Retina (tissue), 1 donor: ENCODE data around the gene FAT3.

ENCODE experiments used
- DNase-seq: peaks from one replicate; pipeline ENCODE4 v3.0.0-alpha.2; 2016

Gene FAT3

DNA sequence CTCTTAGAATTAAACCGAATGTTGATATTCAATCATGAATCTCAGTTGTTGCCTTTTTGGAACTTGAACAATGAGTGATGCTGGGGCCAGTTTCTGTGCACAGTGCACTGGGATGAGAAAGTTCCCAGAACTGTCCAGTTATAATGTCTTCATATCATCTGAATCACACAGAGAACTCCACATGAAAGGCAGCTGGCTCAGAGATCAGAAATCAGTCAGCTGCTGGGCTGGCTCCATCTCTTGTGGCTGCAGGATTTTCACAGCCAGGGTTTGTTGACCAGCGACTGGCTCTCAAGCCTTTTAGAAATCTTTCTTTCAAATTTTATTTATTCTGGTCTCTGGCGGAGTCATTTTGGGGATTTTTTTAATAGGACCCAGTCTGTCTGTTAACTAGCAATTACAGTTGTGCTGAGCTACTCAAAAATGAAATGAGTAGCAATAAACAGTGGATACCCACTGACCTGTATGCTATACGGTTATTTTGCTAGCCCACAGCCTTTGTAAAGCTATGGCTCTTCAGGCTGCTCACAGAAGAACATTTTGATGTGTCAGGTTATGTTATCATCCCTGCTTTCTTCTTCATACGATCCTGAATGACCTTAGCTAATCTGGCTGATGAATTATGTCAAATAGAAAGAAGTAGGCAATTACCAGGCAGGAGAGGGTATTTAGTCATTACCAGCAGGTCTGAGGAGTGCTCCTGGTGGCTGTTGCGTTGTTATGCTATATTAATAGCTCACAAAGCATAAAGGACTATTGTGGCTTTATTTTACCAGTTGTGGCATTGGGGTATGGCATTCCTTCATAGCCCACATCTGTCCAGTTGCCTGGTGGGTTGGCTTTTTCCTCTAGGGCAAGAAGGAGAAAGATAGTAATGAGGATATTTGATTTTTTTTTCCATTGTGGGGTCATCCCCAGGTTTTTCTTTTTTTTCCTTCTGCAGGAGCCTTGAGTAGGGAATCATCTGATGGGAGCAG, 3.6 kb downstream of the FAT3 start:
- peak; percentile 69 for DNase-seq

DNA sequence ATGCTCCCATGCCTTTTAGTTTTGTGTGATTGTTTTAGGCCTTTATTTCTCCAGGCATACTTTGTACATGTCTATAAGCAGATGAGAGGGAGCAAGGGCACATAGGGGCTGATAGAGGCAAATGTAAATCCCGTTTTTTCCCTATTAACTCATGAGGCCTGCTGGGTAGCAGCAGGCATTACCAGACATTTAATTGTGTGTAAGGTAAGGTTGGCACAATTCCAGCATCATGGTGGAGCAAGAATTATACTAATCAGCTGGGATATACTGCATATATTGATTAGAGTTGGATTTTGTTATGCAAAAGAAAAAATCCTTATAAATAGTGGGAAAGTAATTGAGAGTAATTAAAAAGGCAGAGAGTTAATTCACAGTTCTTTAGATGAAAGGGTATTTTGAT, 12.2 kb downstream of the FAT3 start:
- no peak for DNase-seq

DNA sequence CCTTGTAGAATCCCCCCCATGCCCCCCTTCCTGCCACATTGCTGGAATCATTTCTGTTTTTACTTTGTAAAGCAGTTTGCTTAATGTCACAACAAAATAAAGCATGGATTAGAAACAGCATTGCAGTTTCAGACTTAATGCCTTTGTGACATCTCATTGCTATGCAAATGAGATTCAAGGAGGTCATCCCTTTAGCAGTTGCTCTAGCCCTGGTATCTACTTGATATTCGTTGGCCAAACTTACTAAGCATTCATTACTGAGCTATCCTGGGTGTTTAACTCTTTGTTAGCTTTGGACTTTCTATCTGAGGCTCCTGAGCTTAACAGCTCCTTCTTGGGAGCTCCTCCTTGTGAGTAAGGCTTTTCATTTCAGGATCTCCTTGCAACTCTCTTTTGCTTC, 16.3 kb downstream of the FAT3 start:
- DNase-seq: no peak

DNA sequence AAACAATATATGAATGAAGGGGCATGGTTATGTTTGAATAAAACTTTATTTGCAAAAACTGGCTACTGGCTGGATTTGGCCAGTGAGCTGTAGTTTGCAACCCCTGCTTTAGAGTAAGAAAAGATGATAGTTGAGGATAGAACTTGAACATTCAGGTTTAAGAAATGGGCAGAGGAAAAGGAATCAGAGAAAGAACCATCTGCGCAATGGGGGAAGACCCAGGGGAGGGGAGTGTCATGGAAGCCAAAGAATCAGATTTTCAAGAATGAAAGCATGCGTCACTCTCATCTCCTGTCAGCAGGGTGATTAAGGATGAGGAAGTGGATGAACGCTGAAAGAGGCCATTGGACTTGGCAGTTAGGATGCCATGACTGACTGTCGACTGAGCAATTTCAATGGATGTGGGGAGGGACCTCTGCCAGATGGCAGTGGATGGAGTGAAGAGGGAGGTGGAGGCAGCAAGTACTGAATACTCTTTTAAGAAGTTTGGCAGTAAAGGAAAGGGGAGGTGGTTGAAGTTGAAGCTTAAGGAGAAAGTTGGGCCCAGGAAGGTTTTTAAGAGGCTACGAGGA, 21.2 kb downstream of the FAT3 start:
- DNase-seq: no peak

DNA sequence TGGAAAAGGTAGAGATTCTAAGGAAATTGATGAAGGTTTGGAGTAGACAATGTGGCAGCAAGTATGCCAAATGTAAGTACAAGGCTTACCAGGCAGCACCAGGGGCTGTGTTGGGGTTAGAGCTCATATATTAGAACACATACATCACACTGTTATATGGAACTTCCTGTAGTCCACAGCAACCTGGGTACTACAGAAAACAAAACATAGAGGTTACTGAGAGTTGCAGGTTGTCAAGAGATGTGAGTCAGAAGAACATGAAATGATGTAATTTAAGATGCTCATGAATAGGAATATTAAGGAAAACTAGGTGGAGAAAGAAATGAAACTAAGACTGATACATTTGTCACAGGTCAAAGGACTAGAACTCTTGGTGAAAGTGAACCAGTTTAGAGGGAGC, 22.0 kb downstream of the FAT3 start:
- no peak for DNase-seq

DNA sequence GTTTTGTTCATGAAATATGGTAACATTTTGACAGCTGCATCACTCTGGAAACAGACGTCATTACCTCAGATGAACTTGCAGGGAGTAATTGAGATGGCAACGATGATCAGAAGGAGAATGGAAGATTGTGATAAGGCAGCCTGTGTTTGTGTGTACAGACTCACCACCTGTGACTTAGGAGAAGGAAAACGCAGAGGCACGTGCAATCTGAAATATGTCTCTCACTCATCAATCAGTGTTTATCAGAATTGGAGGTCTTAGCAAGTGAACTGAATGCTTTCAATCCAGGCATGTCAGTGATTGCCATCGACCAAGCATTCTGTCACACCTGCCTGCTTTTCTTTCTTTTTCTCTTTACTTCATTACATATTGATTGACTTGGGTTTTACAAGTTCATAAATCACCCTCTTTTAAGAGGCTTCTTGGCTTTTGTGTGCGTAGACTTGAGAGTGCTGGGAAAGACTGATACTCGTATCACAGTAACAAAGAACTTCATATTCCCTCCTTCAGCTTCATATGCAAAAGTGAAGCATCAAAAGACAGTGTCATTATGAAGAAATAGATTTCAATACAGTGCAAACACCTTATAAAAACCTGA, 24.6 kb downstream of the FAT3 start:
- DNase-seq: no peak

DNA sequence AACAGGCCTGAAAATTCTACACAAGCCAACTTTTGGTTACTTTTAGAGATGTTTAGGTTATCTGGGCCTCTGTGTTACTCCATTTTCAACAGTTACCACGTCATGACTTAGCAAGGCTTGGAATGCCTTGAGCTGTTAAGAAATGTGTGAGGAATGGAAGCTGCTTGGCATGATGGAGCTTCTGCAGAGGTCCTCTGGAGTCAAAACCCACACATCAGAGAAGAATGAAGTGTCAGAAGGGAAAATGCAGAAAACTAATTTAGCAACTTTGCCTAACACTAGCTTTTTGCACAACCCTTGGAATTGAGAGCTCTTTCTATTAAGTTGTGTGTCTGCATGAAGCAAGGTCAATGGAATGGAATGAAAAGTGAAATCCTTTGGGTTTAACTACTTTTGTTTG, 27.4 kb downstream of the FAT3 start:
- no peak for DNase-seq

DNA sequence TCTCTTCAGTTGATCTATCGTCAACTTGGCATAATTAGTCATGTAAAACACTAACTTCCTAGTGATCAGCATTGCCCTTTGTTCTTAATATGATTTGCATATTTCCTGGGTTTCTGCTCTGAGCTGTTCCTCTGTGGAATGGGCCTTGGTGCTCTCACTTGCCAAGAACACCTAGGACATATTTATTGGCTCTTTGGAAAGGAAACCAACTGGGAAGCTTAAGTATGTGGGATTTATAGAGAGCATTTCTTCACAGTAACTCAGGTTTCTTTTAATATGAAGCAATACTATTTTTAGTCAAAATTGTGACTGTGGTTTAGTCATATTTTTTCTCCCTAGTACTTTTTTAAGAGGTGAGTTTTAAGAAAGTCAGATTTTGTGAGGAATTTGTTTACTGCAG, 28.8 kb downstream of the FAT3 start:
- no peak for DNase-seq

DNA sequence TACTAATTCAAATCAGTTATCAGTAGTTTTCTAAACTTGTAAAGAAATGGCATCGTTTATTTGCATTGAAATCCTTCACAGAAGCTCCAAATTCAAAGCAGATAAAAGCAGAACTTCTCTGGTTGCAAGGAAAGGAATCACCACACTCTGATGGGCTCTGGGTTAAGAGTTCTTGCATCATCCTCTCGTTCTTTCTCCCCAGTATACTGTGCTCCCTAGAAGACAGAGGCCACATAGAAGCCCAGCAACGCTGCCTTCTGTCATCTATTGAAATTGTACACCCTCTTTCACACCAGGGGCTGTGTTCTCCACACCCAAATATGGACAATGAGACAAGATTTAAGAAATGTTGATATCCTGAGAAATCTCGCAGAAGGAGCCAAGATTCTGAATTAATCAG, 29.3 kb downstream of the FAT3 start:
- no peak for DNase-seq

DNA sequence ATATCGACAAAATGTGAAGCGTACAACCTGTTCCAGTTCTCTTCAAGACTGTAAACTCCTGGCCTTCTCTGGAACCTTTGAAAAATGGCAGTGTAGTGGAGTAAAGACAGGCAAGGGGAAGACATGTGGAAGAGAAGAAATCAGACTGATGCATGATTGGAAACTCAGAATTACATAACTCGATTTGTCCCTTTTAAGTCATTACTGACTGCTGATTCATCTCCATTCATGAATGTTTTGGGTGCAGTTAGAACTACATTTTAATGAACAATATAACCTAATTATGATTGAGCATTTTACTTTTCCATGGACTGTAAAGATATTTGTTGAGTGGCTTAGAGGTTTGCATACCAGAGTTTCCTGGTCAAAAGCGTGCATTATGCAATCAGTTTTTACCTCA, 32.9 kb downstream of the FAT3 start:
- no peak for DNase-seq

DNA sequence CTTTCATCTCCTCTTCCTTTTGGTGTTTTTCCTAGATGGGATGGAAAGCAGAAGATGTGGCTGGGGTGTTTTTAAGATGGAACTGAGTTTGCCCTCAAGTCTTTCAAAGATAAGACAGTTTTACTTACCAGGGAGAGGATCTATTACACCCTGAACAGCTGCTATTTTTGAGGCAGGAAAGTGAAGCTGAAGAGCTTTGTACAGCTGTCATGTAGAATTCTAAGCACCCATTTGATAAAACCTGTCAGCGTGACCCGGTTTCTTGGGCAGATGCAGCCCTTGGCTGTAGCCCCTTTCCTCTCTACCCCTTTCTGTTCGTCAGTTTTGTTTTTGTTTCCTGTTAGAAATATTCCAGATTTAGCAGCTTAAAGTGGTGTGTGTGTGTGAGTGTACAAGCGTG, 35.2 kb downstream of the FAT3 start:
- DNase-seq: peak; percentile 69

DNA sequence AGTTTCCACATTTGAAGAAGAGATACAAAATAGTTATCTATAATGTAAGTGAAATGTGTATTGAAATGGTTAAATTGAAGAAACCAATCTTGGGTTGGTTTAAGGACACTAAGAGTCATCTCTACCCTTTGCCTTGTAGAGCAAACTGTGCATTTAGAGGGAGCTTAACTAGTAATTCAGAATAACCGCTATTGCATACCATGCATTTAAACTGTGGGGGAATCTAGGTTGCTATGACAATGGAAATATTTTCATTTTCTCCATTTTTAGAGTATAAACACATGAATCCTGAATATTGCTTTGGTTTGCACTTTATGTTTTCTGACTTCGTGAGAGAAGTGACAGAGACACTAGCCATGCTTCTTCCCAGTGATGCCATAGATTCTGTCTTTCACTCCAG, 39.7 kb downstream of the FAT3 start:
- no peak for DNase-seq

DNA sequence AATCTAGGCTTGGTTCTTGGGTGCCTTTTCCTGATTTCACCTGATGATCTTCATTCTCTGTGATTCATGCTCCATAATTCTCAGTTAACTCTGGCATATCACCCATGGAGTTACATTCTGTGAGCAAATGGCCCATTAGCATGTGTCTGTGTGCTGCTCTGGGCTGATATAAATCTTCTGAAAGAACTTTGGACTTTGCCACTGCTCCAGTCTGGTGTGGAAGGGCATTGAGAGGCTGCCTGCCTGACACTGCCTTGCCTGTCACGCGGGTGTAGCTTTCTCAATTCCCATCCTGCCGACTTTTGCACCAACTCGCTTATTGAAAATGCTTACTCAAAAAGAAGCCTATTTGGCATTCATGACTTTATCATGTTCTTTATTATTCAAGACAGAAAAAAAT, 42.2 kb downstream of the FAT3 start:
- no peak for DNase-seq

DNA sequence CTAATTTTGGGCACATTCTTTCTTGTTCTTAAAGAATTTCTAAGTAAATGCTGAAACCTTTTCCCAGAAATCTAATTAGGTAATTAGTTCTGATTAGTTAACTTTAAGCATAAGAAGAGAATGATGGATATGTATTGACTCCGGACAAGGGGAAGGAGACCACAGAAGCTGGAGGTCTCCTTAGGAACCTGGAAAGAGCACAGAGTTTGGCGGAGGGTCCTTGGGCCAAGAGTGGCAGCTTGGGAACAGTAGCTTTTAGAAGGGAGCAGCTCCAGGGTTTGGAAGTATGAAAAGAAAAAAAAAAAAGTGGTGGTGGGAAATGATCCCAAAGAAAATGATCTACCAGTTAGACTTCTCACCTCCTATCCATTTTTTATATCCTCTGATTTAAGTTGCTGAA, 42.7 kb downstream of the FAT3 start:
- no peak for DNase-seq

DNA sequence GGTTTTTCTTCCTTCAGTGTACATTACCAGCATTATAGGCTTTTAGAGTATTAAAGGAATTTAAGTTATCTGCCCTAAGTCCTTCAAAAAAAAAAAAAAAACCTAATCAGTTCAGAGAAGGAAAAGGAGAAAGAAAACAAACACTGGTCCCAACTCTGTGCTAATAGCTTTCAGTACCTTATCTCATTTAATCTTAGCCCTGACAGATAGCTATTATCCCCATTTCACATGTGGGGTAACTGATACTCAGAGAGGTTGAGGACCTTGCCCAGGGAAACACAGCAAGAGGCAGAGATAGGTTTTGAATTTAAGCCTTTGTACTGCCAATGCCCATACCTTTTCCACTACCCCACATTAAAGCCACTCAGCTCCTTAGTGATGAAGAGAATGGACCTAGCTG, 43.4 kb downstream of the FAT3 start:
- no peak for DNase-seq

DNA sequence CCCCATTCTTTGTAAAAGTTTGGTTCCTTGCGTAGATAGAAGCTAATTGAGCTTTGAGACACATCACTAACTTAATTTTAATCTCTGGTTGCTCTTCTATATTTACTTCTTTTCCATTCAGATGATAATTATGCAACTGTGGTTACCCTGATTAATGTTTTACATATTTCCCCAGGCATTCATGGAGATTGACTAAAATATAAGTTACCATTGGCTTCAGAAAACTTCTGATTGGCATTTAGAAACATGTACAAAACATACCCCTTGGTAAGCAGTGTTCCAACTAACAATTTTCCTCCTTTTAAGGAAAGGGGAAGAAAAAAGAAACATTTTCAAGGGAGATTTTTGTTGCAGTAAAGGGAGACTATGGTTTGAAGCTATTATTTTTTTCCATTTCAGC, 43.9 kb downstream of the FAT3 start:
- DNase-seq: no peak

DNA sequence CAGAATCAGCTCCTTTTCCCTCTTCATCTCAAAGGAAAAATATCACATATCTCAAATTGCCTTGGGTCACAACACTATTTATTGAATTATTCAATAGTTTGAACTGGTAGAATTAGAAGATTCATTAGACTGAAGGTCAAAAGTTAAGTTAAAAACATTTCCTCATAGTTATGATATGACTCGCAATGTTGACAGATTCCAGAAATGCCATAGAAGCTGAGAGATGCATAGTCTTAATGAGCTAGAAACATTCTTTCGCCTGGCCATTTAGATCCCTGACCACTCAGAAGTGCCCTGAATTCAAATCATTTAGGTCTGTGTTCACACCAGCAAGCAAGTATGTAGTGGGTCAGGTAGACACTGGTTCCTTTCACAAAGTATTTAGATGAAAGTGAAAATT, 44.4 kb downstream of the FAT3 start:
- DNase-seq: no peak

DNA sequence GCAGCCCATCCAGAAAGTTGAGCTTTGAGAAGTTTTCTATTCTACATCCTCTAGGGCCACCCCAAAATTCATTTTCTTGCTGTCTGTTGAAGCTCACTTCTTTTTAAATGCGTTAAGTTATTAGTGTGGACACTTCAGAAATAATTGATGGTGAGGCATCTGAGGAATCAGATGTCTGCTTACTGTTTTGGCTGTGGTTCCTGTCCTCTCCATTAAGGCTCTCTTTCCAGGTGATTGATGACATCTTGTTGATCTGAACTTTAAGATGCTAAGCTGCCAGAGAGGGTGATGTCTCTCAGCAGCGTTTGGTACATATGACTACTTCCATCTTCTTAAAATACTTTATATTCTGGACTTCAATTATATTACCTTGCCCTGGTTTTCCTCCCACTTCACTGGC, 45.2 kb downstream of the FAT3 start:
- DNase-seq: no peak

DNA sequence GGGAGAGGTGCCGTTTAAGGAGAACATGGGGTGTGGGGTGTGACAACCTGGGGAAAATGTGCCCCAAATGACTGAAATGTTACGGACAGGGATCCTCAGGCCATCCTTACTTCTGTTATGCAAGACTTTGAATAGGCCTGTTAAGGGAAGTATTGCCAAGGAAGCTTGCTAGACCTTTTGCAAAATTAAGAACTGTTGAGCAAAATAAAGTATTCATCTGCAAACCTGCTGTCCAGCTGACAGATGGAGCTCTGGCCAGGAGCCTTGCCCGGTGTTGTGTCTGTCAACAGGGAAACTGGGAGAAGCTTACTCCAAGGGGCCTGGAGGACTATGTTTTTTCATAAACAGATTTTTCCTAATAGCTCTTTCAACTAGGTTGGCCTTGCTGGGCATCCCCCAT, 48.0 kb downstream of the FAT3 start:
- no peak for DNase-seq
